ENCODE results near the gene PHF21B. TPM values are rescaled to one million over a fixed set of nuclear protein-coding genes. Genes with fewer than 3 reads are reported as not detected.

PHF21B gene
- polyA plus RNA-seq (2013, experiment 1 of 2): 0.11 TPM
- 0.05 TPM for polyA plus RNA-seq (2013, experiment 2 of 2)

DNA sequence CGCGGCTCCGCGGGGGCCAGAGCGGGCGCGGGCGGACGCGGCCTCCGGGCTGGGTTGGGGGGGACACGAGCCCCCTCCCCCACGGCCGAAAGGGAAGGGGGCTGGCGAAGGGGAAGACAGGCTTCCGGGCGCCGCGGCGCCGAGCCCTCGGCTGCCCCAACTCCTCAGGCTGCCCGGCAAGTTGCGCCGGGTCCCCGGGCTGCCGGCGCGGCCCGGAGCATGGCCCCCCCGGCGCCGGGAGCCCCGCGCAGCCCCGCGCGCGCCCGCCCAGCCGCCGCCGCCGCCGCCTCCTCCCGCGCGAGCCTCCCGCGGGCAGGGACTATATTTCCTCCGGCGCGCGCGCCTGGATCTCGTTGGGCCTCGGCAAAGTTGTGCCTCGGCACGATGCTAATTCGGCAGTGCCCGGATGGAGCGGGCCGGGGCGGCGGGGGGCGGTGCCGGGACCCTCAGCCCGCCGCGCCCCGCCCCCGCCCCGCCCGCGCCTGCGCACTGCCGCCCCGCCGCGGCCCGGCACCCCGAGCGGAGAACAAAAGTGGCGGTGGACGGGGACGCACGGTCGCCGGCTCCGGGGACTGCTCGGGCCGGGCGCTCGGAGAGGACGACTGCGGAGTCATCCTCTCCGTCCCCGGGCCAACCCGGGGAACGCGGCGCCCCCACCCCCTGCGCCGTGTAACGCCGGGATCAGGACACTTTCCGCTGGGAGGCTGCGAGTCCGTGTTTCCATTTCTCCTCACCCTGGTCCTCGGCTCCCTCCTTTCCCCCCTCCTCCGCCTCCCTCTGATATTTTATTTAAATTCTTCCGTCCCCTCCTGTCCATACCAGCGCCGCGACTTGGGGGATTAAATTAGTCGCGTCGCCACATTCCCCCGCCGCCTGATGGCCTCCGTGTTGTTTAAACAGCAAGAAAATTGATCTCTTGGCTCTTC lies at the start of gene PHF21B:
Gene PHF21B (minus strand): TSS at position 400 of the 926 bp plus-strand sequence. CDS start 456 bp downstream, outside the sequence.
- Histone ChIP-seq H4K8ac (ENCODE audit: low read length) (no peak within 1 kb of the TSS), H2AK5ac (ENCODE audit: low read length, severe bottlenecking) (no peak within 1 kb of the TSS), H3K36me3 (ENCODE audit: control insufficient read depth in 1 of 2, insufficient read depth in 2 of 2, low read depth in 1 of 2, low read length in 2 of 2) (no peaks in the 10 kb centered on the region), H3K4me1 (ENCODE audit: control insufficient read depth, insufficient read depth, low read depth, low read length) (peaks cover 26% of the 10 kb centered on the region), H3K4ac (ENCODE audit: low read depth in 1 of 2, low read length in 2 of 2) (no peak within 1 kb of the TSS), H2BK5ac (ENCODE audit: low read depth, low read length, poor library complexity, severe bottlenecking) (no peak within 1 kb of the TSS), H2BK12ac (ENCODE audit: low read length in 2 of 2) (no peak within 1 kb of the TSS), H2AFZ (ENCODE audit: low read depth, low read length) (peak within 1 kb of the TSS; percentile 42), H3K18ac (ENCODE audit: low read depth in 1 of 2, low read length in 2 of 2) (no peak within 1 kb of the TSS), H2BK120ac (ENCODE audit: low read depth, low read length) (no peak within 1 kb of the TSS), H3K79me1 (replicated peaks; ENCODE audit: low read length, poor library complexity, severe bottlenecking) (no peaks in the 10 kb centered on the region), H3K23ac (ENCODE audit: low read length in 2 of 2) (peak within 1 kb of the TSS in 1 of 2 experiments; percentile 83), H3K9me3 (ENCODE audit: control insufficient read depth, low read length) (no peaks in the 10 kb centered on the region), H3K4me2 (ENCODE audit: low read length, poor library complexity, severe bottlenecking) (peak within 1 kb of the TSS; percentile 86), H4K91ac (ENCODE audit: low read length) (no peak within 1 kb of the TSS), H3K27me3 (ENCODE audit: control insufficient read depth in 1 of 2, insufficient read depth in 1 of 2, low read length in 2 of 2) (peaks cover 70 to 71% of the 10 kb centered on the region in 2 experiments), H3K14ac (ENCODE audit: low read length in 2 of 2) (peak within 1 kb of the TSS in 1 of 2 experiments; percentile 32), H2BK15ac (ENCODE audit: low read depth, poor library complexity, severe bottlenecking) (no peak within 1 kb of the TSS), H3K27ac (ENCODE audit: low read length, poor library complexity, severe bottlenecking) (no peak within 1 kb of the TSS), H3K9ac (ENCODE audit: low read length) (peak within 1 kb of the TSS; percentile 68), H3K4me3 (ENCODE audit: insufficient read depth in 1 of 2, low read depth in 1 of 2, low read length in 2 of 2) (peak within 1 kb of the TSS; percentile 62 to 76)
- peak; percentile 38 for DNase-seq
- 1% methylated on average over 93 of the region's 121 CpGs for WGBS

DNA sequence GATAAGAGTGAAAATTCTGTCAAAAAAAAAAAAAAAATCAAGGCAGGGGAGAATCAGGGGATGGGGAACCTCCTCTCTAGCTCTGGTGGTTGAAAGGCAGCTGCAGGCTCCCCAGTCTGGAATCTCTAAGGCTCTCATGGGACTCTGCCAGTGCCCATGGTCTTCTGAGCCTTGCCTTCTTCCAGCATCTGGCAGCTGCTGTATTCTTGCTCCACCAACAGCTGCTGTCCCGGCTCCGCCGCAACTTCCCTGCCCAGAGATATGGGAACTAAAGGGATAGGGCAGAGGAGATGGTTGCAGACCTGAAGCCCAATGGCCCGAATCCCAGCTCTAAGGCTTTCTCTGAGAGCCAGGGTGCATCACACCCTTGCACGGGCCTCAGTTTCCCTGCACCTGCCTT lies 49.5 kb upstream of the PHF21B start:
- Histone ChIP-seq H4K8ac (ENCODE audit: low read length) (no peak overlapping the region), H2BK120ac (ENCODE audit: low read depth, low read length) (no peak overlapping the region), H3K27ac (ENCODE audit: low read length, poor library complexity, severe bottlenecking) (no peak overlapping the region), H3K4me2 (ENCODE audit: low read length, poor library complexity, severe bottlenecking) (no peak overlapping the region), H3K4me1 (ENCODE audit: control insufficient read depth, insufficient read depth, low read depth, low read length) (peaks cover 3% of the 10 kb centered on the region), H3K23ac (ENCODE audit: low read length in 2 of 2) (no peak overlapping the region), H2BK15ac (ENCODE audit: low read depth, poor library complexity, severe bottlenecking) (no peak overlapping the region), H3K14ac (ENCODE audit: low read length in 2 of 2) (no peak overlapping the region), H3K18ac (ENCODE audit: low read depth in 1 of 2, low read length in 2 of 2) (no peak overlapping the region), H2AFZ (ENCODE audit: low read depth, low read length) (no peak overlapping the region), H2BK12ac (ENCODE audit: low read length in 2 of 2) (no peak overlapping the region), H3K79me1 (replicated peaks; ENCODE audit: low read length, poor library complexity, severe bottlenecking) (no peaks in the 10 kb centered on the region), H3K9me3 (ENCODE audit: control insufficient read depth, low read length) (no peaks in the 10 kb centered on the region), H3K27me3 (ENCODE audit: control insufficient read depth in 1 of 2, insufficient read depth in 1 of 2, low read length in 2 of 2) (peaks cover 7 to 49% of the 10 kb centered on the region in 2 experiments), H4K91ac (ENCODE audit: low read length) (no peak overlapping the region), H3K4ac (ENCODE audit: low read depth in 1 of 2, low read length in 2 of 2) (no peak overlapping the region), H3K36me3 (ENCODE audit: control insufficient read depth in 1 of 2, insufficient read depth in 2 of 2, low read depth in 1 of 2, low read length in 2 of 2) (no peaks in the 10 kb centered on the region), H2AK5ac (ENCODE audit: low read length, severe bottlenecking) (no peak overlapping the region), H3K9ac (ENCODE audit: low read length) (no peak overlapping the region), H3K4me3 (ENCODE audit: insufficient read depth in 1 of 2, low read depth in 1 of 2, low read length in 2 of 2) (no peak overlapping the region), H2BK5ac (ENCODE audit: low read depth, low read length, poor library complexity, severe bottlenecking) (no peak overlapping the region)
- WGBS: 92% methylated on average over 5 of the region's 5 CpGs
- DNase-seq: no peak

DNA sequence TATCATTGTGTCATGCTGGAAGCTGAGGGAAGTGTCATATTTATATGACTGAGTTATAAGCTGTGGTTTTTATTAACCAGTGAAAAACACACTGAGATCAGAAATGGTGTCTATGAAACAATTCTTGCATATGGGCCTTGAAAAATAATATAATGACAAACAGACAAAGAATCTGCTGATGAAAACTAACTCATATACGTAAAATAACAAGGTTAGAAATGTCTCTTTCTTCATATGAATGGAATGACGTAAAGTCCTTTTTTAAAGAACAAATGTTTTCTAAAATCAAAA lies 48.8 kb upstream of the PHF21B start:
- no peak overlapping the region for H3K23ac ChIP-seq (ENCODE audit: low read length in 2 of 2)
- H2BK12ac ChIP-seq (ENCODE audit: low read length in 2 of 2): no peak overlapping the region
- H3K4me3 ChIP-seq (ENCODE audit: insufficient read depth in 1 of 2, low read depth in 1 of 2, low read length in 2 of 2): no peak overlapping the region
- H3K4me2 ChIP-seq (ENCODE audit: low read length, poor library complexity, severe bottlenecking): no peak overlapping the region
- H2BK5ac ChIP-seq (ENCODE audit: low read depth, low read length, poor library complexity, severe bottlenecking): no peak overlapping the region
- no peak overlapping the region for H3K14ac ChIP-seq (ENCODE audit: low read length in 2 of 2)
- no peak overlapping the region for H2AFZ ChIP-seq (ENCODE audit: low read depth, low read length)
- H3K4me1 ChIP-seq (ENCODE audit: control insufficient read depth, insufficient read depth, low read depth, low read length): no peaks in the 10 kb centered on the region
- H2BK15ac ChIP-seq (ENCODE audit: low read depth, poor library complexity, severe bottlenecking): no peak overlapping the region
- no peak overlapping the region for H3K4ac ChIP-seq (ENCODE audit: low read depth in 1 of 2, low read length in 2 of 2)
- H3K79me1 ChIP-seq (replicated peaks; ENCODE audit: low read length, poor library complexity, severe bottlenecking): no peaks in the 10 kb centered on the region
- H3K27ac ChIP-seq (ENCODE audit: low read length, poor library complexity, severe bottlenecking): no peak overlapping the region
- H3K9ac ChIP-seq (ENCODE audit: low read length): no peak overlapping the region
- H3K9me3 ChIP-seq (ENCODE audit: control insufficient read depth, low read length): no peaks in the 10 kb centered on the region
- H2AK5ac ChIP-seq (ENCODE audit: low read length, severe bottlenecking): no peak overlapping the region
- DNase-seq: no peak
- H3K36me3 ChIP-seq (ENCODE audit: control insufficient read depth in 1 of 2, insufficient read depth in 2 of 2, low read depth in 1 of 2, low read length in 2 of 2): no peaks in the 10 kb centered on the region
- no peak overlapping the region for H4K91ac ChIP-seq (ENCODE audit: low read length)
- no peak overlapping the region for H4K8ac ChIP-seq (ENCODE audit: low read length)
- no peak overlapping the region for H3K18ac ChIP-seq (ENCODE audit: low read depth in 1 of 2, low read length in 2 of 2)
- H2BK120ac ChIP-seq (ENCODE audit: low read depth, low read length): no peak overlapping the region
- H3K27me3 ChIP-seq (ENCODE audit: control insufficient read depth in 1 of 2, insufficient read depth in 1 of 2, low read length in 2 of 2): peaks cover 7 to 52% of the 10 kb centered on the region in 2 experiments
- WGBS: no CpG with 5 or more reads among the region's 2 CpGs

DNA sequence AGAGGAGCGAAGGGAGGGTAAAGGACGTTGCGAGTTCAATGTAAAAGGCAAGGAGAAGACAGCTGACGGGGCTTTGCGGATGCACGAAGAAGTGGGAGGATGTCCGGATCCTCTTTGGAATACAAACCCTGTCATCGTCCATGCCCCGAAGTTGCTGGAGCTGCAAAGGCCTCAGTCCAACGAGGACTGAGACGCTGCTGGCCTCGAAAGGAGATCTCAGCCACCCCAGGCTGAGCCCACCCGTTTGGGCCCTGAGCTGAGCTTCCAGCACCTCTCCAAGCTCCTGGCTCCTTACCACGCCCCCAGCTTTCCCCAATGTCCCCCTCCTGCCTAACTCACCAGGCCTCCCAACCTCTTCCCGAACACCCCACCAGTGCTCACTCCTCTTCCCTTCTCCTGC lies 46.1 kb upstream of the PHF21B start:
- Histone ChIP-seq H4K91ac (ENCODE audit: low read length) (no peak overlapping the region), H3K18ac (ENCODE audit: low read depth in 1 of 2, low read length in 2 of 2) (no peak overlapping the region), H3K27ac (ENCODE audit: low read length, poor library complexity, severe bottlenecking) (no peak overlapping the region), H3K4me2 (ENCODE audit: low read length, poor library complexity, severe bottlenecking) (no peak overlapping the region), H3K4me3 (ENCODE audit: insufficient read depth in 1 of 2, low read depth in 1 of 2, low read length in 2 of 2) (no peak overlapping the region), H3K9ac (ENCODE audit: low read length) (no peak overlapping the region), H3K23ac (ENCODE audit: low read length in 2 of 2) (no peak overlapping the region), H2BK15ac (ENCODE audit: low read depth, poor library complexity, severe bottlenecking) (no peak overlapping the region), H3K14ac (ENCODE audit: low read length in 2 of 2) (no peak overlapping the region), H3K27me3 (ENCODE audit: control insufficient read depth in 1 of 2, insufficient read depth in 1 of 2, low read length in 2 of 2) (peaks cover 21 to 70% of the 10 kb centered on the region in 2 experiments), H3K79me1 (replicated peaks; ENCODE audit: low read length, poor library complexity, severe bottlenecking) (no peaks in the 10 kb centered on the region), H3K4ac (ENCODE audit: low read depth in 1 of 2, low read length in 2 of 2) (no peak overlapping the region), H3K36me3 (ENCODE audit: control insufficient read depth in 1 of 2, insufficient read depth in 2 of 2, low read depth in 1 of 2, low read length in 2 of 2) (no peaks in the 10 kb centered on the region), H2AFZ (ENCODE audit: low read depth, low read length) (no peak overlapping the region), H2AK5ac (ENCODE audit: low read length, severe bottlenecking) (no peak overlapping the region), H2BK5ac (ENCODE audit: low read depth, low read length, poor library complexity, severe bottlenecking) (no peak overlapping the region), H2BK12ac (ENCODE audit: low read length in 2 of 2) (no peak overlapping the region), H4K8ac (ENCODE audit: low read length) (no peak overlapping the region), H3K9me3 (ENCODE audit: control insufficient read depth, low read length) (no peaks in the 10 kb centered on the region), H3K4me1 (ENCODE audit: control insufficient read depth, insufficient read depth, low read depth, low read length) (no peaks in the 10 kb centered on the region), H2BK120ac (ENCODE audit: low read depth, low read length) (no peak overlapping the region)
- 81% methylated on average over 15 of the region's 15 CpGs for WGBS
- DNase-seq: no peak

Measured in mesenchymal stem cell (in vitro differentiated cells and primary cell).